Medulla oblongata (tissue), 1 donor: Measurements from ENCODE around the gene ALG10.
A peak's percentile ranks its signal among the peaks of the same experiment; 100 is the strongest.
"Not testable (repeated sequence)": the region's sequence is repeated elsewhere in the genome, so short reads cannot be mapped to it uniquely, and the experiment has no call there.

Experiments
- DNase-seq: peaks from one replicate; pipeline ENCODE4 v3.0.0-alpha.2; 2015; ENCODE audit errors: extremely low spot score

Gene ALG10

GRCh38 chr12:34022079-34022830, at the start of gene ALG10:
Gene ALG10, plus strand, starts transcription at chr12:34022496. Its CDS starts 104 bp downstream, at chr12:34022600.
- DNase-seq: peak; percentile 99

GRCh38 chr12:33972884-33973283, 49.4 kb upstream of the ALG10 start:
- not testable (repeated sequence) for DNase-seq

DNA sequence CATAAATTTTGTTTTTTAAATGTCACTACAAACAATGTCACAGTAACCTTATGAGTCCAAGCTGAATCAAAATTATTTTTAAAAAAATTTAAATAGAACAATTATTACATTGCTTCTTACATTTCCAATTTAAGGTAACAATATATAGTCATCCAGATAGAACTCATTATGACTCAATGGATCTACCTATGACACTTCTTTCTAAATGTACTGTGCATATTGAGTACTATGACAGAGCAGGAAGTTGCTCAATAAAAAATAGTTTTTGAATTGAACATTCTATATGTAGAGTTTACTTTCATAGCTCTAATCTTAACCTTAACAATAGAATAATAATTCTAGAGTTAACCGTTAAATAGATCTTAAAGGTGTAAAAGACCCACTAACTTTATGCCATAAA, 44.4 kb upstream of the ALG10 start:
- no peak for DNase-seq

GRCh38 chr12:33988197-33988805, 34.0 kb upstream of the ALG10 start:
- DNase-seq: no peak

DNA sequence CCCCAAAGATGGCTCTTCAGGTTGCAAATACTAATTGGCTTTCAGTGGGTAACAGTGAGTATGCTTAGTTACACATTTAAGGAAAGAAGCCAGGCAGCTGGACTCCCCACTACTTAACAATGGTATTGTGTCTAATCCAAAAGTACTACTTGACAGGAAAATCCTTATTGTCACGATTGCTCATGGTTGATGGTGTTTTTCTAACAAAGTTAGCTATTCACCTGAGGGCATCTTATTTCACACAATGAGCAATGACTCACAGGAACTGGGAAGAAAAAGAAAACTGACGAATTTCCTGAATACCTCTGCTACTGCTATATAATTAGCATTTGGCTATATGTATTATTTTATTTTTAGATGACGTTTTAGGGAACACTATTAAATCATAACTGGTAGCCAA, 33.4 kb upstream of the ALG10 start:
- DNase-seq: no peak

GRCh38 chr12:33994857-33995808, 27.2 kb upstream of the ALG10 start:
- DNase-seq: no peak

DNA sequence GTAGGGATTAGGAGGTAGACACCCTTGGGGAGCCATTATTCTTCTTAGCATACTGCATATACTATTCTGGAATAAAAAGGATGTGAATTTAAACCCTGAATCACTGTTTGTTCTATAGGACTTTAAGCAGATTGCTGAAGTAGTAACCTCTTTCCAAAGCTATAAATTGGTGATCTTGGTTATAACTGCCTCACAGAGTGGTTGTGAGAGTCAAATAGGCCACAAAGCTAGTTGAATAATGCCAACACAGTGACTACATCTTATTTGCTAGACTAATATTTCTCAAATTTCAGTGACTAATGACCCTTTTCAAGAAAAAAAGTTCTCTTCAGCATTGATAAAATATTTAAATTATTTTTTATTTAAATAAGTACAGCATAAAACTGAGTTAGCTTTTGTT, 13.5 kb upstream of the ALG10 start:
- not testable (repeated sequence) for DNase-seq

- no peak for DNase-seq
Measured at GRCh38 chr12:34016361-34016760, 5.9 kb upstream of the ALG10 start.

- DNase-seq: peak; percentile 30
Measured at GRCh38 chr12:34021071-34021470, 1.2 kb upstream of the ALG10 start.

DNA sequence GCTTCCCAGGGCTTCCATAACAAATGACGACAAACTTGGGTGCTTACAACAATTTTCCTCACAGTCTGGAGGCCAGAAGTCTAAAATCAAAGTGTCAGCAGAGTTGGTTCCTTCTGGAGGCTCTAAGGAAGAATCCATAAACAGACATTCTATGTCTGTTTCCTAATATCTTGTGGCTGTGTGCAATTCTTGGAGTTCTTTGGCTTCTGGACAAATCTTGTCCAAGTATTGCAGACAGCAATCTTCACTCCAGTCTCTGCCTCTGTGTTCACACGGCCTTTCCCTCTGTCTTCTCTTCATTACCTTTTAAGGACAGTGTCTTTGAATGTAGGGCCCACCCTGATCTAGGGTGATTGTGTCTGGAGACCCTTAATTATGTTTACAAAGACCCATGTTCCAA, 5.4 kb downstream of the ALG10 start:
- not testable (repeated sequence) for DNase-seq

DNA sequence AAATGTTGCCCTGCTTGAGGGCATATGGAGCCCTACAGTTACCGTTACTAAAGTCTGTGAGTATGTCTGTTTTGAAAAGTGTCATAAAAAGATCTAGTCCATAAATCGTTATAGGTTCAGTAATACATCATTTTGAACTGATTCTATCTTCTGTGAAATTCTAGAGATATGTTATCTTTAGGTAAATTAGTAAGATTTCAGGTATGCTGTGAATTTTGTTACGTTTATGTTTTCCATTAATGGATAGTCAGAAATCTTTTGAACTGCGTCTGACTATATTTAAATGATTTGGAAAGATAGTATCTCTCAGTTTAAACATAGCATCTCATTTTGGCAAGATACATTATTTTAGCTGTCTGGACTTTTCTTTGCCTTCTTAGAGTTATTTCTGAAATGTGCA, 8.3 kb downstream of the ALG10 start:
- no peak for DNase-seq

GRCh38 chr12:34033628-34034296, 11.5 kb downstream of the ALG10 start:
- peak; percentile 21 for DNase-seq

- not testable (repeated sequence) for DNase-seq
Measured at GRCh38 chr12:34038357-34038756, 16.1 kb downstream of the ALG10 start.

DNA sequence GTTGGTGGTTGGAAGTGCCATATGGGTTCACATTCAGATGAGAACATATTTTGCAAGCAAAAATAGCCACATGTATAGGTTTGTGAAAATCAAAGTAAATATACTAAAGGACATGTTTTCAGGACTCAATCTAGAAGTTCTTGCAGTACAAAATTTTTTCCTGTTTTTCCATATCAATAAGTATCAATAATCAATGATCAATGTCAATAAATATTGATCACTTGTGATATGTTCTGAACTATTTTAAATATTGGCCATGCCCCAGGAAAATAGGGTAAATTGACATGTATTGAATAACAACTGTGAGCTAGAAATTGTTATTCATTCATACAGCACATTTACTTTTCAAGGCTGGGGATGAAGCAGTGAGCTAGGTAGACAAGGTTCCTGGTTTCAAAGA, 24.3 kb downstream of the ALG10 start:
- DNase-seq: no peak

DNA sequence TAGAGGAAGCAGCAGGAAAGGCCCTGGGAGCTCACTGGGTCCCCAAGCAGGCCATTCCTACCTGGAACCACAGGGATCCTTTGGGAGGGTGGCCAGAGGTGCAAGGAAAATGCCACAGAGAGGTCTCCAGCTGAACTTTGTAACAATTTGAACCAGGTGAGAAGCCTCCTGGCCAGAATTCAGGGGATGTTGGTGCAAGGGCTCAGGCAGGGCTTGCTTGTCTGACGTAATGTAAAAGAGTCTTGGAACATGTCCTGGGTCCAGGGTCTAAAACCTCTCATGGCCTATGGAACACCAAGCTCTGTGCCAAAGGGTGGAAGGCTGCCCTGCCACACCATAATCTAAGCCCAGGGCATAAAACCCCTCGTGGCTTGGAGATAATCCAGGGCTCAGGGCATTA, 25.6 kb downstream of the ALG10 start:
- DNase-seq: not testable (repeated sequence)

DNA sequence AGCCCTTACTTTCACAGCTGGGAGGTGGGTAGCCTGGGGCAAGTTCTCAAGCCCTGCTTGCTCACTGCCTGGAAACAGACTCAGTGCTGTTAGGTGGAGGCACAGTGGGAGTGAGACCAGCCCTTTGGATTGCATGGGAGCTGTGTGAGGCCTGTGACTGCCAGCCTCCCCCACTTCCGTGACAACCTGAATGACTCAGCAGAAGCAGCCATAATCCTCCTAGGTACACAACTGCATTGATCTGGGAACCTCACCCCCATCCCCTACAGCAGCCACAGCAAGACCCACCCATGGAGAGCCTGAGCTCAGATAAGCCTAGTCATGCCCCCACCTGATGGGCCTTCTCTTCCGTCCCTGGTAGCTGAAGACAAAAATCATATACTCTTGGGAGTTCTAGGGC, 26.4 kb downstream of the ALG10 start:
- no peak for DNase-seq

DNA sequence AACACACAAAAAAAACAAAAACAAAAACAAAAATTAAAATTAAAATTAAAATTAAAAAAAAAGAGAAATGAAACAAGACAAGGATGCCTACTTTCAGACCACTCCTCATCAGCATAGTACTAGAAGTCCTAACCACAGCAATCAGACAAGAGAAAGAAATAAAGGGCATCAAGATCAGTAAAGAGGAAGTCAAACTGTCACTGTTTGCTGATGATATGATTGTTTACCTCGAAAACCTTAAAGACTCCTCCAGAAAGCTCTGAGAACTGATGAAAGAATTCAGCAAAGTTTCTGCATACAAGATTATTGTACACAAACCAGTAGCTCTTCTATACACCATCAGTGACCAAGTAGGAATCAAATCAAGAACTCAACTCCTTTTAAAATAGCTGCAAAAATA, 29.2 kb downstream of the ALG10 start:
- no peak for DNase-seq

- DNase-seq: no peak
Measured at GRCh38 chr12:34054938-34055337, 32.6 kb downstream of the ALG10 start.
